ENCODE data around the gene MARCO. TPM values are rescaled to one million over a fixed set of nuclear protein-coding genes. Genes with fewer than 3 reads are reported as not detected.

Gene MARCO
- total and polyA plus RNA-seq, 4 donors, result 20.3 to 833 (median 163) TPM

GRCh38 chr2:119025762-119026351, 83.9 kb downstream of the MARCO start:
- H3K4me1 ChIP-seq (ENCODE audit: control insufficient read depth in 5 of 5, insufficient read depth in 5 of 5, low read length in 5 of 5), result no peaks in the 10 kb centered on the region
- H3K27me3 ChIP-seq (ENCODE audit: control insufficient read depth in 3 of 3, insufficient read depth in 3 of 3, low read length in 2 of 3), result no peaks in the 10 kb centered on the region
- no peak for DNase-seq
- H3K27ac ChIP-seq (ENCODE audit: low read depth in 1 of 2, low read length in 1 of 2), result no peak overlapping the region
- no peaks in the 10 kb centered on the region for H3K36me3 ChIP-seq (ENCODE audit: control insufficient read depth in 4 of 4, insufficient read depth in 4 of 4, low read length in 4 of 4)
- no peak overlapping the region for H3K9ac ChIP-seq (ENCODE audit: insufficient read depth in 1 of 2, low read length in 2 of 2)
- peaks cover 0 to 3% (median 0%) of the 10 kb centered on the region in 4 donors for H3K9me3 ChIP-seq (ENCODE audit: control insufficient read depth in 4 of 4, insufficient read depth in 3 of 4, low read length in 3 of 4)
- 88 to 89% methylated on average over 16 to 18 of the region's 18 CpGs for WGBS, 2 donors
- ATAC-seq (ENCODE audit: insufficient read depth, low FRiP score), result no peak
- TF ChIP-seq CTCF (IDR thresholded peaks at IDR 0.05; ENCODE audit: control extremely low read depth, extremely low read depth), result no peak
- no peak overlapping the region for H3K4me3 ChIP-seq

- Histone ChIP-seq H3K36me3 (ENCODE audit: control insufficient read depth in 4 of 4, insufficient read depth in 4 of 4, low read length in 4 of 4) (no peaks in the 10 kb centered on the region), H3K9me3 (ENCODE audit: control insufficient read depth in 4 of 4, insufficient read depth in 3 of 4, low read length in 3 of 4) (peaks cover 0 to 3% (median 0%) of the 10 kb centered on the region in 4 donors), H3K27me3 (ENCODE audit: control insufficient read depth in 3 of 3, insufficient read depth in 3 of 3, low read length in 2 of 3) (no peaks in the 10 kb centered on the region), H3K4me1 (ENCODE audit: control insufficient read depth in 5 of 5, insufficient read depth in 5 of 5, low read length in 5 of 5) (no peaks in the 10 kb centered on the region), H3K4me3 (no peak overlapping the region), H3K27ac (ENCODE audit: low read depth in 1 of 2, low read length in 1 of 2) (no peak overlapping the region), H3K9ac (ENCODE audit: insufficient read depth in 1 of 2, low read length in 2 of 2) (no peak overlapping the region)
- no peak for ATAC-seq (ENCODE audit: insufficient read depth, low FRiP score)
- no peak for DNase-seq
- WGBS, 2 donors, result 64 to 70% methylated on average over 5 of the region's 5 CpGs
- TF ChIP-seq CTCF (IDR thresholded peaks at IDR 0.05; ENCODE audit: control extremely low read depth, extremely low read depth), result no peak
Observed at GRCh38 chr2:119026890-119027289, 84.9 kb downstream of the MARCO start.

GRCh38 chr2:119028327-119029174, 86.6 kb downstream of the MARCO start:
- Histone ChIP-seq H3K36me3 (ENCODE audit: control insufficient read depth in 4 of 4, insufficient read depth in 4 of 4, low read length in 4 of 4) (no peaks in the 10 kb centered on the region), H3K4me3 (no peak overlapping the region), H3K9ac (ENCODE audit: insufficient read depth in 1 of 2, low read length in 2 of 2) (no peak overlapping the region), H3K27me3 (ENCODE audit: control insufficient read depth in 3 of 3, insufficient read depth in 3 of 3, low read length in 2 of 3) (no peaks in the 10 kb centered on the region), H3K27ac (ENCODE audit: low read depth in 1 of 2, low read length in 1 of 2) (no peak overlapping the region), H3K4me1 (ENCODE audit: control insufficient read depth in 5 of 5, insufficient read depth in 5 of 5, low read length in 5 of 5) (no peaks in the 10 kb centered on the region), H3K9me3 (ENCODE audit: control insufficient read depth in 4 of 4, insufficient read depth in 3 of 4, low read length in 3 of 4) (peaks cover 0 to 3% (median 0%) of the 10 kb centered on the region in 4 donors)
- no peak for TF ChIP-seq CTCF (IDR thresholded peaks at IDR 0.05; ENCODE audit: control extremely low read depth, extremely low read depth)
- WGBS, 2 donors, result 63 to 66% methylated on average over 13 of the region's 13 CpGs
- peak in 1 of 3 donors; percentile 23 for DNase-seq
- no peak for ATAC-seq (ENCODE audit: insufficient read depth, low FRiP score)

Data from lung (tissue), 12 donors.